Measurements from ENCODE around the gene BLOC1S3. TPM values are rescaled to one million over a fixed set of nuclear protein-coding genes. Genes with fewer than 3 reads are reported as not detected.

Gene BLOC1S3
- total RNA-seq (2022; extraction: Qiagen RNA extraction): 28.9 to 38.4 TPM (median 36.0 TPM) in 5 replicates

GRCh38 chr19:45178262-45179071, at the start of gene BLOC1S3:
TSS of gene BLOC1S3 (plus strand) at chr19:45178784. CDS start at chr19:45179297, 513 bp downstream.

DNA sequence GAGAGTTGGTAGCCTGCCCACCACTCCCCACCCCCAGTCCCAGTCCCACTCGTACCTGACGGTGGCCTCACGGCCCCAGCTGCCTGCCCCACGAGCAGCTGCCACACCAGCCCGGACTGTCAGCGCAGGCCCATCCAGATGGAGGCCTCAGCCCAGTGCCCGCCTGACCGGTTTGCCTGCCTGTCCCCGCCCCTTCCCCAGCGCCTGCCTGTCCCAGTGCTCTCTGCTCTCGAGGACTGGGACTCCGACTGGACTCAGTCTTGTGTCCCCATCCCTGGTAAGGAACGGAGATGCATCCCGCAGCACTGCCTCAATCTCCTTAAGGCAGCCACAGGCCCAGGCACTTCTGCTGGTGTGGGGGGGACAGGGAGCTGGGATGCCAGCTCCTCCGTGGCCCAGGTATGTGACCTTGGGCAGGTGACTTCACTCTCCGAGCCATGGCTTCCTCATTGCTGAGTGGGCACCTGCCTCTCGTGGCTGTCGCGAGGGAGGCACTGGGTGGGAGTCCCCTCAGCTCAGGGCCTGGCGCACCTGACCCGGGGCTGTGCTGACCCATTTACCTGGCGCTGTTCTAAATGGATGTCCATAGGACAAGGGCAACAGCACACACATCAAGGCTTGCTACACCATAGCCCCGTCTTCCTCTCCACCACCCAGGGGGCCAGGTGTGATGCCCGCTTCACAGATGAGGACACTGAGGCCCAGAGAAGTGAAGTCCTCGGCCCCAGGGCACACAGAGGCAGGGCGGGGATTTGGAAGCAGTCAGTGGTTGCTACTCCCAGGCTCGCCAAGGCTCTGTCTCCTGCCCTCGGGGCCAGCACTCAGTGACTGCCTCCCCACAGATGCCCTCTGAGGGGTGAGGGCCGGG, 17.5 kb upstream of the BLOC1S3 start, which contains the start of gene NKPD1:
TSS of gene NKPD1 (minus strand) at position 113 of the 868 bp plus-strand sequence. CDS start 832 bp downstream, outside the sequence.

GRCh38 chr19:45177817-45178261, 745 bp upstream of the BLOC1S3 start, which contains the start of gene TRAPPC6A:
TSS of gene TRAPPC6A (minus strand) at chr19:45178237. CDS start at chr19:45178218, 19 bp downstream.

Other genes starting within 250 kb of the BLOC1S3 start
- not detected in 5 replicates for gene APOC4, start 236.5 kb upstream of the BLOC1S3 start, total RNA-seq (2022; extraction: Qiagen RNA extraction)
- not detected in 5 replicates for gene APOC2, start 232.7 kb upstream of the BLOC1S3 start, total RNA-seq (2022; extraction: Qiagen RNA extraction)
- 119 to 206 TPM (median 194 TPM) in 5 replicates for gene CLPTM1, start 223.4 kb upstream of the BLOC1S3 start, total RNA-seq (2022; extraction: Qiagen RNA extraction)
- 21.2 to 36.9 TPM (median 33.8 TPM) in 5 replicates for gene RELB, start 177.3 kb upstream of the BLOC1S3 start, total RNA-seq (2022; extraction: Qiagen RNA extraction)
- gene CLASRP, start 139.7 kb upstream of the BLOC1S3 start, total RNA-seq (2022; extraction: Qiagen RNA extraction): 47.7 to 70.6 TPM (median 64.3 TPM) in 5 replicates
- gene ZNF296, start 102.3 kb upstream of the BLOC1S3 start, total RNA-seq (2022; extraction: Qiagen RNA extraction): 11.5 to 21.3 TPM (median 18.6 TPM) in 5 replicates
- 81.0 to 104 TPM (median 81.9 TPM) in 5 replicates for gene GEMIN7, start 99.5 kb upstream of the BLOC1S3 start, total RNA-seq (2022; extraction: Qiagen RNA extraction)
- gene PPP1R37, start 85.6 kb upstream of the BLOC1S3 start, total RNA-seq (2022; extraction: Qiagen RNA extraction): 27.7 to 43.9 TPM (median 36.7 TPM) in 5 replicates
- 0.56 to 1.1 TPM (median 0.95 TPM) in 5 replicates for gene NKPD1, start 17.8 kb upstream of the BLOC1S3 start, total RNA-seq (2022; extraction: Qiagen RNA extraction)
- gene TRAPPC6A, start 547 bp upstream of the BLOC1S3 start, total RNA-seq (2022; extraction: Qiagen RNA extraction): 37.4 to 41.2 TPM (median 39.7 TPM) in 5 replicates
- gene EXOC3L2, start 66.6 kb downstream of the BLOC1S3 start, total RNA-seq (2022; extraction: Qiagen RNA extraction): 0.89 to 2.7 TPM (median 1.8 TPM) in 5 replicates
- gene MARK4, start 72.5 kb downstream of the BLOC1S3 start, total RNA-seq (2022; extraction: Qiagen RNA extraction): 8.6 to 11.7 TPM (median 9.8 TPM) in 5 replicates
- gene CKM, start 144.1 kb downstream of the BLOC1S3 start, total RNA-seq (2022; extraction: Qiagen RNA extraction): 0.08 to 0.09 TPM in 2 of 5 replicates, not detected in the others
- 0.62 to 1.3 TPM (median 1.1 TPM) in 5 replicates for gene KLC3, start 162.0 kb downstream of the BLOC1S3 start, total RNA-seq (2022; extraction: Qiagen RNA extraction)
- 9.5 to 13.9 TPM (median 12.7 TPM) in 5 replicates for gene ERCC2, start 191.8 kb downstream of the BLOC1S3 start, total RNA-seq (2022; extraction: Qiagen RNA extraction)
- 32.4 to 52.2 TPM (median 43.0 TPM) in 5 replicates for gene PPP1R13L, start 226.3 kb downstream of the BLOC1S3 start, total RNA-seq (2022; extraction: Qiagen RNA extraction)
- 41.3 to 57.6 TPM (median 55.5 TPM) in 5 replicates for gene POLR1G, start 227.9 kb downstream of the BLOC1S3 start, total RNA-seq (2022; extraction: Qiagen RNA extraction)
- 149 to 178 TPM (median 171 TPM) in 5 replicates for gene ERCC1, start 245.1 kb downstream of the BLOC1S3 start, total RNA-seq (2022; extraction: Qiagen RNA extraction)

Measured in A549 treated with dexamethasone at 1 μM for 4 hours (cell line).